HPDE6-E6E7 (cell line): ENCODE data around the gene HOXA9.

ENCODE experiments used
- DNase-seq: peaks from one replicate; pipeline ENCODE4 v3.0.0; 2011; ENCODE audit warnings: missing footprints; ENCODE audit errors: extremely low spot score

Gene HOXA9

GRCh38 chr7:27112955-27113949, 52.1 kb downstream of the HOXA9 start:
- no peak for DNase-seq
